Lung microvascular endothelial cell (primary cell): Measurements from ENCODE around the gene EFNA3. TPM values are rescaled to one million over a fixed set of nuclear protein-coding genes. Genes with fewer than 3 reads are reported as not detected.

Source experiments
- DNase-seq, 2 donors: peaks; one replicate each; pipeline versions ENCODE4 v3.0.0 to v3.0.0-alpha.2; 2010; ENCODE audit warnings: low read depth in 2 of 2
- total RNA-seq: library from RNA; depleted of rRNA; stranded (reverse); fragments of >200 nt; gene quantifications from 2 replicates; pipeline ENCODE4 v1.2.1, GENCODE V29; 2014

Gene EFNA3
- total RNA-seq, 1 donor from 2014 or later: 0.79 TPM

- DNase-seq: no peak
Measured at GRCh38 chr1:155083052-155083541, 4.5 kb downstream of the EFNA3 start.

GRCh38 chr1:155083865-155084721 is 5.5 kb downstream of the EFNA3 start:
- peak in 1 of 2 donors; percentile 25 for DNase-seq

- DNase-seq: peak; percentile 88 to 94
Measured at GRCh38 chr1:155084722-155085503, 6.3 kb downstream of the EFNA3 start.

GRCh38 chr1:155085504-155086127 is 7.0 kb downstream of the EFNA3 start:
- peak in 1 of 2 donors; percentile 39 for DNase-seq

- peak; percentile 51 to 69 for DNase-seq
Measured at GRCh38 chr1:155086128-155086741, 7.6 kb downstream of the EFNA3 start.

GRCh38 chr1:155086856-155087535 is 8.4 kb downstream of the EFNA3 start:
- DNase-seq: no peak

- DNase-seq: peak; percentile 73 to 85
Measured at GRCh38 chr1:155091071-155092051, 12.7 kb downstream of the EFNA3 start.

- no peak for DNase-seq
Measured at GRCh38 chr1:155092131-155092530, 13.5 kb downstream of the EFNA3 start.

- DNase-seq: no peak
Measured at GRCh38 chr1:155092641-155093040, 14.0 kb downstream of the EFNA3 start.

- DNase-seq: peak; percentile 59 to 78
Measured at GRCh38 chr1:155093911-155094621, 15.4 kb downstream of the EFNA3 start.

GRCh38 chr1:155094622-155094948 is 15.9 kb downstream of the EFNA3 start:
- no peak for DNase-seq

GRCh38 chr1:155099331-155099730 is 20.7 kb downstream of the EFNA3 start:
- no peak for DNase-seq

- DNase-seq: no peak
Measured at GRCh38 chr1:155103325-155103724, 24.7 kb downstream of the EFNA3 start.

GRCh38 chr1:155104605-155105534 is 26.2 kb downstream of the EFNA3 start:
- DNase-seq: no peak

GRCh38 chr1:155105604-155106011 is 27.0 kb downstream of the EFNA3 start:
- DNase-seq: peak; percentile 17 to 88

- DNase-seq: no peak
Measured at GRCh38 chr1:155106862-155107261, 28.2 kb downstream of the EFNA3 start.

- no peak for DNase-seq
Measured at GRCh38 chr1:155107309-155108264, 28.9 kb downstream of the EFNA3 start.
